ENCODE data around the gene NOS3.
"Not testable (repeated sequence)": the region's sequence is repeated elsewhere in the genome, so short reads cannot be mapped to it uniquely, and the experiment has no call there.

- TF ChIP-seq CTCF, POLR2A (IDR thresholded peaks at IDR 0.05): not testable (repeated sequence)
Observed at GRCh38 chr7:151026771-151027727, 36.2 kb downstream of the NOS3 start.
